Measurements from ENCODE around the gene CEP290. TPM values are rescaled to one million over a fixed set of nuclear protein-coding genes. Genes with fewer than 3 reads are reported as not detected.

The CEP290 gene
- total RNA-seq, 2 experiments from 2014 or later: 12.6 to 13.7 TPM

DNA sequence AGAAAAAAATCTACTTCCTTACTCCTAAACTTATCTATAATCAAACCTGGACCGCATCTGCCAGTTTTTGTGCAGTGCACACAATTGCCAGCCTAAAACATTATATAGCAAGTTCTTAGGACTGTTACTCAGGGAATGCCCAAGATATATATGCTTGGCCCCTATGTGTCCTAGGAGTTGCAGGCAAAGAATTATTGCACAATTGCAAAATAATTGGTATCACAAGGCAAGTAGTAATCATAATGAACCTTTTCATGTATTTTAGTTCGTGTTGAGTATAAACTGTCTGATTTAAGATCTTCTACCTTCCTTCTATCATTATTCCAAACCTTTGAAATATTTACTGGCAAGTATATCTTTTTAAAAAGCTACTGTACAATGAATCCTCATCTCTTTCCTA is 45.7 kb upstream of the CEP290 start:
- peaks cover 0 to 4% of the 10 kb centered on the region in 2 experiments for H3K9me3 ChIP-seq (ENCODE audit: control insufficient read depth in 1 of 2, insufficient read depth in 1 of 2, low read length in 2 of 2)
- POLR2A ChIA-PET: no interaction called here
- no peak overlapping the region for H3K27ac Mint-ChIP-seq
- H3K36me3 Mint-ChIP-seq (ENCODE audit: low read depth): peaks cover 62% of the 10 kb centered on the region
- H3K27me3 ChIP-seq (ENCODE audit: control insufficient read depth in 1 of 2, insufficient read depth in 2 of 2, low read length in 2 of 2): no peaks in the 10 kb centered on the region
- H3K4me3 Mint-ChIP-seq: no peak overlapping the region
- no peak for ATAC-seq (ENCODE audit: poor library complexity)
- H3K4me3 ChIP-seq (ENCODE audit: low read length): no peak overlapping the region
- intact Hi-C loops (cut with DNase I, micrococcal nuclease): no loop called here
- CTCF ChIA-PET: no interaction called here
- DNase-seq: no peak
- peaks cover 2% of the 10 kb centered on the region for H3K9me3 Mint-ChIP-seq
- no peaks in the 10 kb centered on the region for H3K4me1 Mint-ChIP-seq (ENCODE audit: low read depth)
- TF ChIP-seq CTCF (IDR thresholded peaks at IDR 0.05): no peak
- H3K36me3 ChIP-seq (ENCODE audit: insufficient read depth, low read length): peaks cover 22% of the 10 kb centered on the region
- H3K27me3 Mint-ChIP-seq: no peaks in the 10 kb centered on the region
- no peaks in the 10 kb centered on the region for H3K4me1 ChIP-seq (ENCODE audit: insufficient read depth, low read length)
- H3K27ac ChIP-seq (ENCODE audit: low read depth in 1 of 2, low read length in 2 of 2): no peak overlapping the region

GRCh38 chr12:88185988-88186387 is 44.1 kb upstream of the CEP290 start:
- no peak overlapping the region for H3K27ac ChIP-seq (ENCODE audit: low read depth in 1 of 2, low read length in 2 of 2)
- no peak overlapping the region for H3K4me3 ChIP-seq (ENCODE audit: low read length)
- peaks cover 0 to 4% of the 10 kb centered on the region in 2 experiments for H3K9me3 ChIP-seq (ENCODE audit: control insufficient read depth in 1 of 2, insufficient read depth in 1 of 2, low read length in 2 of 2)
- Mint-ChIP-seq H3K9me3 (peaks cover 11% of the 10 kb centered on the region), H3K27ac (no peak overlapping the region), H3K4me3 (no peak overlapping the region), H3K4me1 (ENCODE audit: low read depth) (no peaks in the 10 kb centered on the region), H3K36me3 (ENCODE audit: low read depth) (peaks cover 70% of the 10 kb centered on the region), H3K27me3 (no peaks in the 10 kb centered on the region)
- H3K4me1 ChIP-seq (ENCODE audit: insufficient read depth, low read length): no peaks in the 10 kb centered on the region
- intact Hi-C loops (cut with DNase I, micrococcal nuclease): no loop called here
- DNase-seq (no peak), ATAC-seq (ENCODE audit: poor library complexity) (no peak)
- no peaks in the 10 kb centered on the region for H3K27me3 ChIP-seq (ENCODE audit: control insufficient read depth in 1 of 2, insufficient read depth in 2 of 2, low read length in 2 of 2)
- TF ChIP-seq CTCF (IDR thresholded peaks at IDR 0.05): no peak
- ChIA-PET CTCF (no interaction called here), POLR2A (no interaction called here)
- peaks cover 19% of the 10 kb centered on the region for H3K36me3 ChIP-seq (ENCODE audit: insufficient read depth, low read length)

- no peak overlapping the region for H3K4me3 Mint-ChIP-seq
- no peaks in the 10 kb centered on the region for H3K4me1 ChIP-seq (ENCODE audit: insufficient read depth, low read length)
- H3K36me3 Mint-ChIP-seq (ENCODE audit: low read depth): peaks cover 70% of the 10 kb centered on the region
- intact Hi-C loops (cut with DNase I, micrococcal nuclease): no loop called here
- no peak for ATAC-seq (ENCODE audit: poor library complexity)
- H3K4me3 ChIP-seq (ENCODE audit: low read length): no peak overlapping the region
- no peaks in the 10 kb centered on the region for H3K4me1 Mint-ChIP-seq (ENCODE audit: low read depth)
- TF ChIP-seq CTCF (IDR thresholded peaks at IDR 0.05): no peak
- POLR2A ChIA-PET: no interaction called here
- peaks cover 20% of the 10 kb centered on the region for H3K36me3 ChIP-seq (ENCODE audit: insufficient read depth, low read length)
- no peak for DNase-seq
- H3K27ac ChIP-seq (ENCODE audit: low read depth in 1 of 2, low read length in 2 of 2): no peak overlapping the region
- H3K27ac Mint-ChIP-seq: no peak overlapping the region
- peaks cover 11% of the 10 kb centered on the region for H3K9me3 Mint-ChIP-seq
- no peaks in the 10 kb centered on the region for H3K27me3 Mint-ChIP-seq
- peaks cover 0 to 4% of the 10 kb centered on the region in 2 experiments for H3K9me3 ChIP-seq (ENCODE audit: control insufficient read depth in 1 of 2, insufficient read depth in 1 of 2, low read length in 2 of 2)
- H3K27me3 ChIP-seq (ENCODE audit: control insufficient read depth in 1 of 2, insufficient read depth in 2 of 2, low read length in 2 of 2): no peaks in the 10 kb centered on the region
- CTCF ChIA-PET: no interaction called here
Measured at GRCh38 chr12:88185279-88185678, 43.4 kb upstream of the CEP290 start.

Measured in CD4-positive, alpha-beta T cell (primary cell).